Smooth muscle cell (in vitro differentiated cells): Measurements from ENCODE around the gene STARD7. TPM values are rescaled to one million over a fixed set of nuclear protein-coding genes. Genes with fewer than 3 reads are reported as not detected.
A peak's percentile ranks its signal among the peaks of the same experiment; 100 is the strongest.

Source experiments
- DNase-seq: peaks from one replicate; lab custom pipeline; 2025; ENCODE audit not compliant: unreplicated experiment; lab: John Stamatoyannopoulos, UW
- H2AFZ ChIP-seq: fragments of 200-600 bp; sonication (generic); 2 replicates; pipeline ENCODE4 v1.6.0; 2016; ENCODE audit warnings: antibody characterized with exemption, low read depth, mild to moderate bottlenecking
- H3F3A ChIP-seq: fragments of 200-600 bp; sonication (generic); 2 replicates; pipeline ENCODE4 v1.6.0; 2017; ENCODE audit warnings: antibody characterized with exemption, low read depth
- H3K27ac ChIP-seq: fragments of 200-600 bp; sonication (generic); 2 replicates; pipeline ENCODE4 v1.5.1; 2016; ENCODE audit warnings: low read depth, mild to moderate bottlenecking
- H3K27me3 ChIP-seq: fragments of 200-600 bp; sonication (generic); 2 replicates; pipeline ENCODE4 v1.6.1; 2016; ENCODE audit warnings: low read depth, mild to moderate bottlenecking
- H3K36me3 ChIP-seq: fragments of 200-600 bp; sonication (generic); 2 replicates; pipeline ENCODE4 v1.5.1; 2016; ENCODE audit warnings: low read depth
- H3K4me1 ChIP-seq: fragments of 200-600 bp; sonication (generic); 2 replicates; pipeline ENCODE4 v1.5.1; 2016; ENCODE audit warnings: low read depth
- H3K4me2 ChIP-seq: fragments of 200-600 bp; sonication (generic); 2 replicates; pipeline ENCODE4 v1.6.0; 2016; ENCODE audit warnings: mild to moderate bottlenecking
- H3K4me3 ChIP-seq: fragments of 200-600 bp; sonication (generic); 2 replicates; pipeline ENCODE4 v1.5.1; 2016; ENCODE audit warnings: mild to moderate bottlenecking
- H3K79me2 ChIP-seq: fragments of 200-600 bp; sonication (generic); 2 replicates; pipeline ENCODE4 v1.6.0; 2016; ENCODE audit warnings: low read depth, mild to moderate bottlenecking
- H3K9ac ChIP-seq: fragments of 200-600 bp; sonication (generic); 2 replicates; pipeline ENCODE4 v1.6.0; 2016; ENCODE audit warnings: low read depth
- H3K9me3 ChIP-seq: fragments of 200-600 bp; sonication (generic); replicated peaks from 2 replicates; pipeline ENCODE4 v1.5.1; 2016; ENCODE audit warnings: low read depth
- H4K20me1 ChIP-seq: fragments of 200-600 bp; sonication (generic); 2 replicates; pipeline ENCODE4 v1.6.0; 2016; ENCODE audit warnings: low read depth
- CTCF ChIP-seq: fragments of 200-600 bp; sonication (generic); IDR thresholded peaks from 2 replicates; pipeline ENCODE4 v1.5.1; 2017; ENCODE audit warnings: borderline replicate concordance, mild to moderate bottlenecking, antibody characterized with exemption; ENCODE audit not compliant: insufficient read depth, poor library complexity, severe bottlenecking
- WGBS: methylation state at CpG from one replicate; pipeline ENCODE4 v1.1.7; 2016; ENCODE audit warnings: low lambda C conversion rate; 5-methylcytosine and 5-hydroxymethylcytosine counted together
- polyA plus RNA-seq: library from polyadenylated mRNA; unstranded; fragments of >200 nt; fragmentation: Nextera tagmentation; extraction: Ambion mirVana; gene quantifications from 2 replicates; pipeline ENCODE4 v1.2.1, GENCODE V29; 2016
- total RNA-seq: library from RNA; depleted of rRNA; stranded (reverse); fragments of >200 nt; gene quantifications from 2 replicates; pipeline ENCODE4 v1.2.3, GENCODE V29; 2014

The STARD7 gene
- total and polyA plus RNA-seq, 2 experiments from 2014 or later: 62.3 to 64.4 TPM

GRCh38 chr2:96146153-96146880 is 62.3 kb downstream of the STARD7 start:
- Histone ChIP-seq H3K9me3 (no peaks in the 10 kb centered on the region), H3K9ac (no peak overlapping the region), H3K27me3 (no peaks in the 10 kb centered on the region), H3K4me1 (peaks cover 4% of the 10 kb centered on the region), H2AFZ (no peak overlapping the region), H3K27ac (peak overlapping the region; percentile 11), H3F3A (no peaks in the 10 kb centered on the region), H3K4me2 (peak overlapping the region; percentile 88), H4K20me1 (peaks cover 11% of the 10 kb centered on the region), H3K4me3 (no peak overlapping the region), H3K79me2 (no peaks in the 10 kb centered on the region), H3K36me3 (no peaks in the 10 kb centered on the region)
- DNase-seq: no peak
- TF ChIP-seq CTCF: no peak
- 73% methylated on average over 20 of the region's 20 CpGs for WGBS

- no peaks in the 10 kb centered on the region for H3K9me3 ChIP-seq
- no peak overlapping the region for H3K27ac ChIP-seq
Measured at GRCh38 chr2:96145848-96146152, 62.8 kb downstream of the STARD7 start.

GRCh38 chr2:96145036-96145847 is 63.4 kb downstream of the STARD7 start, which contains the start of gene DUSP2:
Gene DUSP2, minus strand, starts transcription at chr2:96145440. Its CDS starts 86 bp downstream, at chr2:96145354.
- peak within 1 kb of the TSS; percentile 88 for H3K4me2 ChIP-seq
- H3F3A ChIP-seq: no peaks in the 10 kb centered on the region
- H4K20me1 ChIP-seq: peaks cover 11% of the 10 kb centered on the region
- no peaks in the 10 kb centered on the region for H3K9me3 ChIP-seq
- peak; percentile 44 for DNase-seq
- H3K4me1 ChIP-seq: peaks cover 4% of the 10 kb centered on the region
- H3K36me3 ChIP-seq: no peaks in the 10 kb centered on the region
- peak within 1 kb of the TSS; percentile 11 for H3K27ac ChIP-seq
- H2AFZ ChIP-seq: no peak within 1 kb of the TSS
- H3K27me3 ChIP-seq: no peaks in the 10 kb centered on the region
- 11% methylated on average over 54 of the region's 94 CpGs for WGBS
- H3K79me2 ChIP-seq: no peaks in the 10 kb centered on the region
- H3K4me3 ChIP-seq: peak within 1 kb of the TSS; percentile 54
- H3K9ac ChIP-seq: no peak within 1 kb of the TSS
- no peak for TF ChIP-seq CTCF

More at GRCh38 chr2:96145848-96146152, 62.8 kb downstream of the STARD7 start:
- Histone ChIP-seq H3K79me2 (no peaks in the 10 kb centered on the region), H3F3A (no peaks in the 10 kb centered on the region), H3K4me3 (no peak overlapping the region), H3K9ac (no peak overlapping the region), H3K36me3 (no peaks in the 10 kb centered on the region), H3K4me2 (peak overlapping the region; percentile 88), H3K27me3 (no peaks in the 10 kb centered on the region), H3K4me1 (peaks cover 4% of the 10 kb centered on the region), H4K20me1 (peaks cover 11% of the 10 kb centered on the region), H2AFZ (no peak overlapping the region)
- 67% methylated on average over 3 of the region's 3 CpGs for WGBS
- DNase-seq: no peak
- TF ChIP-seq CTCF: no peak
